RCC 7860 (cell line): ENCODE measurements around the gene SENP8.

Experiments used
- DNase-seq: peaks from one replicate; pipeline ENCODE4 v3.0.0-alpha.2; 2015; ENCODE audit warnings: low spot score
- FAIRE-seq: peaks from 2 replicates; lab custom pipeline; 2012; peaks lifted over from hg19 to GRCh38; lab: Jason Lieb, UNC

Gene SENP8

DNA sequence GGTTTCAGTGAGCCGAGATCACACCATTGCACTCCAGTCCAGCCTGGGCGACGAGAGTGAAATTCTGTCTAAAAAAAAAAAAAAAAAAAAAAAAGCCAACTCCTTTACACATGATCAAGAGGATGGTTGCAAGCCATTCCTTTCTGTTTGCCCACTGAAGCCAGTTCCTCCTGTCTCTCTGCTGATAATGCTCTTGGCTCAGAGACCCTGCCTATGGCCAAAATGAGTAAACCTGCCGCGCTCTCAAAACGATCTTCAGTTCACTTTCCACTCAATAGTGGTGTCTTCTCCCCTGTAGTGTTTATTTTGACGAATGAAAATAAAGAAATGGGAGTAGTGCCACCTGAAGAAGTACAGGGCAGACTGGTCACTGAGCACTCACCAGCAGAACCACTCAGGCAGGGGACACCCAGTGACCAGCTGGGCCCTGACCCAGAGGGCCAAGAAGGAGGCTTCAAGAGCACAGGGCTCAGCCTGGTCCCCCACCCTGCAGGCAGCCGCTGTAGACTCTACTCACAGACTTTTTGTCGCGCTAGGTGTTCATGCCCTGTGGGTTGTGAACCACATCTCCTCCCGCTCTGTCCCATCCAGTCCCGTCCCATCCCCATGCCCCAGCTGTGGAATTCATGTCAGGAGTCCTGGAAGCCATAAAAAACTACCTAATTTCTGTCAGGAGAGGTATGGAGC, 55.8 kb downstream of the SENP8 start:
- FAIRE-seq (no peak), DNase-seq (no peak)

DNA sequence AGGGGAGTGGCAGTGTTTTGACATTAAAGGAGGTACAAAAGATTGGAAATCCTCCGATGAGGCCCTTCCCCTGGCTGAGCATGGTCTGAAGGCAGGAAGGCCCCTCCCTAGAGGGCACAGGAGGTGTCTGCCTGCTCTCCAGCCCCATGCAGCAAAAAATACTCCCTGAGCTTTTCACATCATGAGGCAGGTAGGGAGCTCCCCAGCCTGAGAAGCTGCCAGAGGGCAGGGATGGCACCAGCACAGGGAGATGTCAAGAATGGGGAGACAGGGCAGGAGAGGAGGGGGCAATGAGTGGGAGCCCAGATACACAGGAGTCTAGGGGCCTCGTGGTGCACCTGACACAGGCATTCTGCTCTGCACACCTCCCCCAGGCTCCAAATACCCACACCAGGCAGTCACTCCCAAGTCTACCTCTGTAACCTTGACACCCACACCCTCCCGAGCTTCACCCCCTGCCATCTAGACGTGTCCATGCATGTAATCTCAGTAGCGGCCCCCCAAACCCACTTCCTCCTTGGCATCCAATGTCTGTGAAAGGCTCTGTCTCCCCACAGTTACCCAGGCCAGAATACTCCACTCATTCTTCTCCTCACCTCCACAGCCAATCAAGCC, 56.5 kb downstream of the SENP8 start:
- no peak for DNase-seq
- no peak for FAIRE-seq

- DNase-seq (no peak), FAIRE-seq (no peak)
Observed at GRCh38 chr15:72175186-72176044, 57.2 kb downstream of the SENP8 start.

DNA sequence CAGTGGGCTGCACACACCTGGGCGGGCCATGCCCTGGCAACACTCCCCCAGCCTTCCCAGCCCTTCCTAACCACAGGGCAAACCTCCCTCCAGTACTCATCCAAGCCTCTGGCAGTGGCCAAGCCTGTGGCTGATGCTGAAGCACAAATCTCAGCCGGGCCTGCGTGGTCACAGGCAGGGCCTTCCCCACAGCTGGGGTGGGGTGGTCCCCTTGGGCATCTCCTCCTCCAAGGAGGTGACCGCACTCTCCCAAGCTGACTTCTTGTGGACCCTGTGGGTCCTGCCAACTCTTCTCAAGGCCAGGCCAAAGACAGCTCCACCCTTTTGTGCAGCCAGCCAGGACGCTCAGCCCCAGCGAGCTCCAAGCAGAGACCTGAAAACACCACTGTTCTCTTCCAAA, 58.0 kb downstream of the SENP8 start:
- no peak for FAIRE-seq
- DNase-seq: no peak

DNA sequence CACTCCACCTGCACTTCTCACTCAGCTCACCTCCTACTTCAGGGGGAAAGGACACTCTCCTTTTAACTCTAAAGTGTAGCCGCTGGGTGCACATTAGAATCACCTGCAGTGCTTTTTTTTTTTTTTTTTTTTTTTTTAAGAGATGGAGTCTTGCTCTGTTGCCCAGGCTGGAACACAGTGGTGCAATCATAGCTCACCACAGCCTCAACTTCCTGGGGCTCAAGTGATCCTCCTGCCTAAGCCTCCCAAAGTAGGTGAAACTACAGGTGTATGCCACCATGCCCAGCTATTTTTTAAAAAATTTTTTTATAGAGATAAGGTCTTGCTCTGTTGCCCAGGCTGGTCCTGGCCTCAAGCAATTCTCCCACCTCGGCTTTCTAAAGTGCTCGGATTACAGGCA, 58.5 kb downstream of the SENP8 start:
- FAIRE-seq (no peak), DNase-seq (no peak)

DNA sequence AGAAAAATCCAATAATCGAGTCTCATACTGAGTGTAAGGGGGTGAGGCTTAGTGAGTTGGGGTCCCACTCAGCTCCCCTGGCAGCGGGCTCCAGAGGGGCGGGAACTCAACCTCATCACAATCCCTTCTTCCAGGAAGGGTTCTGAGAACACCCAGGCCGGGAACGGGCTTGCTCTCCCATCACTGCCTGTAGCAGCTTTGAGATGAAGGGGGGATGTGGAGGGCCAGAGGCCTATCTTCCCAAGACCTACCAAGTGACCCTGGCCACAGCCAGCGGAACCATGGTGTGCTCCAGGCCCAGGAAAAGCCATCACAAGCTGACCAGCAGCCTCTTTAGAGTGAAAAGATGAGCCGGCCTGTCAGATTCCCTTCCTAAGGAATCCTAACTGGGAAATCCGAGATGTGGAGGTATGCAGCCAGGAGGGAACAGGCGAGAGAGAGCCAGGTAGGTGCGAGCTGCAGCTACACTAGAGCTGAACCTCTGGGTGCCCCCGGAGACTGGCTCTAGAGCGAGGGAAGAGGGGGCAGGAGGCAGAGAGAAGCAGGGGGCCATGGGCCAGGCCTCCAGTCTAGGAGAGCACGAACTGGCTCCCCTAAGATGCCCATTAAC, 60.9 kb downstream of the SENP8 start:
- no peak for DNase-seq
- FAIRE-seq: no peak

GRCh38 chr15:72179950-72180581, 61.9 kb downstream of the SENP8 start:
- DNase-seq (no peak), FAIRE-seq (no peak)

DNA sequence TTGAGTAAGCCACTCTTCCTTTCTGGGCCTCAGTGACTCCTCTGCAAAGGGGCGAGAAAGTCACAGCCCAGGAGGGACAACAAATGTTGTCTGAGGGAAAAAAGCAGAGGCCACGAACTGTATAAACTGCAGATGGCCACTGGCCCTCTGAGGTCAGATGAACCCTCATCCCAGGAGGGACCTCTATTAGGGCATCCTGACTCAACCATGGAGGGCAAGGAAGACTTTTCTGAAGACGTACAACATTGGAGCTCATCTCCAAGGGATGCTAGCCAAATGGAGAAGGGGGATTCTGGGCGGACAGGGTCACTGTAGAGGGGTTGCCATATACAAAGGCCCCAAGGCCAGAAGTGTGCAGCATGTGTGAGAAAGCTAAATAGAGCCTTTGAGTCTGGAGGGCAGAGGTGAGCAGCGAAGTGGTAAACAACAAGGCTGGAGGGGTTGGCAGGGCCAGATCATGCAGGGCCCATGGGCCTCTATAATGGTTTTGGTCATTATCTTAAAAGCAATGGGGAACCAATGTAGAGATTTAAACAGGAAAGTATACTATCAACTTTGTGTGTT, 62.6 kb downstream of the SENP8 start:
- no peak for DNase-seq

DNA sequence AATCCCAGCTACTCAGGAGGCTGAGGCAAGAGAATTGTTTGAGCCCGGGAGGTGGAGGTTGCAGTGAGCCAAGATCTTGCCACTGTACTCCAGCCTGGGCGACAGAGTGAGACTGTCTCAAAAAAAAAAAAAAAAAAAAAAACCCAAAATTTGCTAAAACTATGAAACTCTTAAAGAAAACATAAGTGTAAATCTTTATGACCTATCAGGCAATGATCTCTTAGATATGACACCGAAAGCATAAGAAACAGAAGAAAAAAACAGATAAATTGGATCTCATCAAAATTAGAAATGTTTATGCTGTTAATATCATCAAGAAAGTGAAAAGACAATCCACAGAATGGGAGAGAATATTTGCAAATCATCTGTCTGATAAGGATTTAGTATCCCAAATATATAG, 64.0 kb downstream of the SENP8 start:
- FAIRE-seq (no peak), DNase-seq (no peak)

More for the DNA sequence above, 62.6 kb downstream of the SENP8 start:
- no peak for FAIRE-seq

- DNase-seq: no peak
- no peak for FAIRE-seq
Observed at GRCh38 chr15:72182673-72183072, 64.5 kb downstream of the SENP8 start.

GRCh38 chr15:72183781-72184164, 65.6 kb downstream of the SENP8 start:
- DNase-seq (no peak), FAIRE-seq (no peak)

DNA sequence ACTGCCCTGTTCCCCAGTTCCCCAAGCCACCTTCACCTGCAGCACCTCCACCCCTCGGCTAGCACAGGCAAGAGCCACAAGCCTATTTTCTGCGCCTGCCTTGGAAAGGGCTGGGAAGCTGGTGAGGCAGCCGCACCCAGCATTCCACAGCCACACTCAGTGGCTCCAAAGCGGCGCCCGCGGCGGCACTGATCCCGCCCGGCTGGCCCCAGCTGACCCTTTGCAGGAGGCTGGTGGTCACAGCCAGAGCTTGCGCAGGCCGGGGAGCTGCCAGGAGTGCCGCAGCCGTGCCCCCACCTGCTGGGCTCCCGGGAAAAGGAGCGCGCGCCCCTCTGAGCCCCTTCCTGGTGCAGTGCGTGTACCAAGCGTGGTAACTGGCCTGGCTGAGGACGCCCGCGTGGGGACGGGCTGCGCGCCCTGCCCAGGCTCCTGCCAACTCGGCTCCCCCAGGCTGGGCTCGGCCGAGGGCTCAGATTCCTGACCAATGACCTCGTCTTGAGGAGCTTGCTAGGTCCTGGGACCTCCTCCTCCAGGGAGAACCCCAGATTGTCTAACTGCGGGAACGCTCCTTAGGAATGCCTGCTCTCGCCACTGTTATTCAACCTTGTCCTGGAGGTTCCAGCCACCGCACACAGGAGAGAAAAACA, 66.1 kb downstream of the SENP8 start:
- DNase-seq: peak; percentile 24
- FAIRE-seq: no peak

DNA sequence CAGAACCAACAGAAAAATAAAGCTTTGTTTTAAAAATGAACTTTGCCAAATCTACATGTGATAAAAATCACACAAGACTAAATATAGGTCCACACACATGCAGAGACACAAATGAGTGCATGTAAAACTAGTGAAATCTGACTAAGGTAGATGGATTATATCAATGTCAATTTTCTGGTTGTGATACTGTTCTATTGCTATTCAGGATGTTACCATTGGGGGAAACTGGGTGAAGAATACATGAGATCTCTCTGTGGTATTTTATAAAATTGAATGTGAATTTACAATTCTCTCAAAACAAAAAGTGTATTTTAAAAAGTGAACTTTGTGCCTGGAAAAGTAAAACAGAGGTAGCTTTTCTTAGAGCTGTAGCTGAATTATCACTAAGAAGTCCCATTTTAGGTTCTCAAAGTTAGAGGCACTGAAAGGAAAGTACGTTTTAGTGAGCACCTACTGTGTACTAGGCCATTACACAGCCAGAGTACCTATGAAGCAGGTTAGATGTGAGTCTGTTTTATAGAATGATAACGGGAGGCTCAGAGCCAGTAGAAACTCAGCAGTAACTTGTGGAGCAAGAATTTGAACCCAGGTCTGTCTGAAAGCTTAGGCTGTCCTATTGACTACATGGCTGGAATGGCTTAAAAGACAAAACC, 71.2 kb downstream of the SENP8 start:
- no peak for FAIRE-seq
- DNase-seq: no peak

DNA sequence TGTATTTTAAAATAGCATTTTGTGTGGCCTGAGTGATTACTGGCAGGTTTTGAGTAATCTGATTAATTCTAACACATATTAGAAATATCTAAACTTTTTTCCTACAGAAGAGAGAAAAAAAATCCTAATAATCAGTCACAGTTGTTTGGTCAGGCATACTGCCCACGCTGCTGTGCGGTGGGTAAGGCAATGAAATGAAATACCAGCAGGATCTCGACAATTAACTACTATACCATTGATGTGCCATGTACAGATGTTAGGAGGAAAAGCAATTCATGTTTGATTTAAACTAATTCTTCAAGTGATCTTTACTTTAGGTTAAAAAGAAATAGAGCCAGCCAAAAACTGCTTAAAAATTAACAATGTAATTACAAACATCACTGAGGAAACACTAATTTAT, 74.2 kb downstream of the SENP8 start:
- FAIRE-seq (no peak), DNase-seq (no peak)
